GM18499 (cell line): ENCODE results near the gene MST1.

ENCODE experiments used
- ATAC-seq: cut with Tn5 transposase; IDR thresholded peaks from one replicate; pipeline ENCODE4 v1.9.1; 2021; ENCODE audit warnings: moderate number of reproducible peaks; ENCODE audit not compliant: insufficient read depth, unreplicated experiment

Gene MST1

DNA sequence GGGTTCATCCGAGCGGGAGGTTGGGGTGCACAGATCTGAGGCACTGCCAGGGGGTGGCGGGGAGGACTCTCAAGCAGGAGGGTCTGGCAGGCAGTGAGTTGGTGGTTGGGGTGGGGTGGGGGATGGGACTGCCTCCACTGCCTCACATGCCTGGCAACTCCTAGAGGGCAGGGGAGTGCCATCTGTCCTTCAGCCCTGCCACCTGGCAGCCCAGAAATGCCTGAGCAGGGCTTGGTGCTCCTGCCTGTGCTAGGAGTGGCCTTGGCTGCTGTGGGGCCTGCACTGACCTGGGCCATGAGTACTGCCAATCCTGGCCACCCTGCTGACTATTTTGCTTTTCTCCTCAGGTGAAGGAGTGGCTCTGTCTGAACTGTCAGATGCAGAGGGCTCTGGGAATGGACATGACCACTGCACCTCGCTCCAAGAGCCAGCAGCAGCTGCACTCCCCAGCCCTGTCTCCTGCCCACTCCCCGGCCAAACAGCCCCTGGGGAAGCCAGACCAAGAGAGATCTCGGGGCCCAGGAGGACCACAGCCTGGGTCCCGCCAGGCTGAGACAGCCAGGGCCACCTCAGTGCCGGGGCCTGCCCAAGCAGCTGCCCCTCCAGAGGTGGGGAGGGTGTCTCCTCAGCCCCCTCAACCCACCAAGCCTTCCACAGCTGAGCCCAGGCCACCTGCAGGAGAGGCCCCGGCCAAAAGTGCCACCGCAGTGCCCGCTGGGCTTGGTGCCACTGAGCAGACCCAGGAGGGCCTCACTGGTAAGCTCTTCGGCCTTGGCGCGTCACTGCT is 47.2 kb downstream of the MST1 start:
- no peak for ATAC-seq

DNA sequence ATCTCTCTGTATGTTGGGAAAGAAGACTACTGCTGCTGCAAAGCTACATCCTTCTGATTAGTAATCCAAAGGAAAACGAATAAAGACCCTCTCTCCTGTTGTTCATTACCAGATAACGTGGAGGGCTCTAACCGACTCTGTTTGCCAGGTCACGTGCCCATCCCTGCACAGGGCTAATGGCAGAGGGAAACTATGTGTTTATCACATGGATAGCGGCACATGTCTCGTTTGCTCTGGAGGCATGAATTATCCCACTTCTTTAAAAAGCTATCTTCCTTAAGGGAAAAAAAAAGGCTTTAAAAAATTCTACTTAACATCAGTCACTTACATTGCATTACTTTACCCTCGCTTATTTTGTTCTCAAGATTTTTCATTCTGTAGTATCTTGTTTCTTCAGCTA is 48.0 kb downstream of the MST1 start:
- ATAC-seq, result no peak

DNA sequence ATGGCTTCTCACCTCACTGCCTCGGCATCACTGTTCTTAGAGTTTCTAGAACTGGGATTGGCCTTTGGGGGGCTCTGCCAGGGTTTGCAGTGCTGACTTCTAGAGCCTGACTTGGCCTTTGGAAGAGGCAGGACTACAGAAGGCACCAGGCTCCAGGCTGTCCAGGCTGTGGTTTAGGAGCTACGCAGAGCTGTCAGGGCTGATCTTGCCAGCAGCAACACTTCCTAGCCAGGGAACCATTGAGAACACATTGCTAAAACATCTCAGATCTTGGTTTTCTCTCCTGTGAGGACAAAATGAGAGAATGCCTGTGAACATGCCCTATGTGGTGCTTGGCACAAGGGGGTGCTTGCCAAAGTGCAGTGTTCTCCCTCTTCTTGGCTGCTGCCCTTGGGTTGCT is 49.7 kb downstream of the MST1 start:
- ATAC-seq, result no peak

DNA sequence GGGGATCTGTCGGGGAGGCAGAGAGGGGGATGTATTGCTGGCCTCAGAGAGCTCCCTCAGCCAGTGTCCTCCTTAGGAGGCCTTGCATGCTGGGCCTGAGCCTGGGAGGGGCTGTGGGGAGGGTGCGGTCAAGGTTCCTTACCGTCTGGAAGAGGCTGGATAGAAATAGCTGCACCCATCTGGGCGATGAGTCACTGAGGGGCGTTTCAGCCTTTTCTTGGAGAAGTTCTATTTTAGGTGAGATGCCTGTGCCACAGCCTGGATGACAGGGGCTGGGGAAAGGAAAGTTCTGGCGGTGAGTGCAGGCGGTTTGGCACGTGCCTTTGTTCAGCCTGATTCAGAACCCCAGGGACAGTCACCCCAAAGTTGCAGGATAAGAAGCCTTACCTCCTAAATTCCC is 50.8 kb downstream of the MST1 start:
- no peak for ATAC-seq

DNA sequence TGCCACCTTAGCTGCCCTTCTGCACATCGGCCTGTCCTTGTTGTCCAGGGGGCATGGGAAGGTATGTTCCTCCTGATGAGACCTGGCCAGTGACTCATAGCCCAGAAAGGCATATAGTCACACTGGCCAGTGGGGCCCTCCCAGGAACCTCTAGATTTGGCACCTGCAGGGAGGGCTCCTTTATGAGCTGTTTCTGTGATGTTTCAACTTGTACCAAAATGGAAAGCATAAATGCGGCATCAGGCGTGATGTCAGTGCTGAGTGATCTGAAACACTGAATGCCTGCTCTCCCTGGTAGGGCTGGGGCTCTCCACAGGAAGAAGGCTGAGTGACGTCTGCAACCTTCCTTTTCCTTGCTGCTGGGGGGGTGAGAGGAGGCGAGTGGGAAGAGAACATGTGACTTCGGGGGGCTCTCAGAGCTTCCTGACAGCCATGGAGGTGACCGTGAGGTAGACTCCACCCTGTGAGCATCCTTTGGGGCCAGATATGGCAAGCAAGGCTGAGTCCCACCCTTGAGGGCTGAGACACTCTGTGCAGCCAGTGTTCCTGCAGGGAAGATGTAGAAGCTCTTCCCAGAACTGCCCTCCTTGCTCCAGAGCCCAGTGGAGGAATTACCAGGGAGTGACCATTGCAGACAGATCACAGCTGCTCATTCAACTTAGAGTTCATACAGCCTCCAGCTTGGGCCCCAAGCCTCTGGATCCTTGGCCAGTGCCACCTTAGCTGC is 52.2 kb downstream of the MST1 start:
- ATAC-seq, result no peak

DNA sequence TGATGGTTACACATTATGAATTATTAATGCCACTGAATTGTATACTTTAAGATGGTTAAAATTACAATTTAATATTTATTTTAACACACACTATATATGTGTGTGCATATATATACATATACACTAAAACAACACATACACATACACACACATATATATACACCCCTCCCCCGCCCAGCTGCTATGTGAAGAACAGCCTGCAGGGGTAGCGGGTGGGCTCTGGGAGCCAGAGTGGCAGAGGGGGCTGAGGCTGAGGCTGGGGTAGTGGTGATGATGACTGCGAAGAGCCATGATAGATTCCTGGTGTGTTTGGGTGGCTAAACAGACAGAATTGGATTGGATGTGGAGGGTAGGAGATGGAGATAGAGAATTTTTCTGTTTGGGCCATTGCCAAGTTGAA is 54.5 kb downstream of the MST1 start:
- no peak for ATAC-seq
